Psoas muscle (tissue), 8 donors: ENCODE measurements around the gene FOXN4. TPM values are rescaled to one million over a fixed set of nuclear protein-coding genes. Genes with fewer than 3 reads are reported as not detected.

Experiments
- ATAC-seq, 4 donors: fragments of 200-7000 bp; cut with Tn5 transposase; one replicate each; pipeline ENCODE4 v1.9.1; 2020; ENCODE audit warnings: moderate library complexity in 3 of 4, mild to moderate bottlenecking in 2 of 4
- DNase-seq, 2 donors: peaks; one replicate each; pipeline ENCODE4 v3.0.0-alpha.2; 2020
- H3K27ac ChIP-seq: fragments of 200-600 bp; one replicate; pipeline ENCODE4 v1.8.0; 2022
- H3K27me3 ChIP-seq, 3 donors: fragments of 200-600 bp in 1 of 3; one replicate each; pipeline versions ENCODE4 v1.6.1 to v1.8.0; 2013 to 2022; ENCODE audit warnings: low read length in 2 of 3, mild to moderate bottlenecking in 2 of 3, moderate library complexity in 1 of 3; ENCODE audit not compliant: insufficient read depth in 3 of 3
- H3K36me3 ChIP-seq, 2 donors: fragments of 200-600 bp in 1 of 2; one replicate each; pipeline versions ENCODE4 v1.6.1 to v1.8.0; 2013 to 2022; ENCODE audit warnings: low read depth in 1 of 2, mild to moderate bottlenecking in 1 of 2, moderate library complexity in 1 of 2; ENCODE audit not compliant: insufficient read depth in 1 of 2
- H3K4me1 ChIP-seq: fragments of 200-600 bp; one replicate; pipeline ENCODE4 v1.8.0; 2022
- H3K4me3 ChIP-seq: fragments of 200-600 bp; one replicate; pipeline ENCODE4 v1.8.0; 2022; ENCODE audit warnings: mild to moderate bottlenecking
- H3K9me3 ChIP-seq: fragments of 200-600 bp; one replicate; pipeline ENCODE4 v1.8.0; 2022
- WGBS, 3 donors: extraction: QIAGEN DNeasy Blood & Tissue Kit; methylation state at CpG; one replicate each; pipeline versions ENCODE4 v1.1.6 to v1.1.7; 2013; 5-methylcytosine and 5-hydroxymethylcytosine counted together
- intact Hi-C, 2 donors: fragments of 100-400 bp; cut with DNase I; formaldehyde crosslinking; loops; one replicate each; pipeline versions ENCODE4 v1.11.0 to v1.14.2; 2022
- polyA plus RNA-seq, 3 donors: library from polyadenylated mRNA; stranded (reverse); fragments of 200-250 nt; gene quantifications; one replicate each; pipeline ENCODE4 v1.2.3, GENCODE V29; 2013
- total RNA-seq, 4 donors: library from RNA; stranded (reverse); fragmentation: NEBNext Ultra II Directional in 2 of 4; extraction: Animal tissue kit (Norgen Biotek cat#: 25700) in 2 of 4; gene quantifications; one replicate each; pipeline versions ENCODE4 v1.2.1 to v1.2.4, GENCODE V29; 2021 to 2023
- TF ChIP-seq, protein P1 (sequence below): fragments of 200-600 bp; IDR thresholded peaks from one replicate; pipeline ENCODE4 v1.8.0; 2022; ENCODE audit warnings: antibody characterized with exemption
- donor health status: healthy with polysubstance abuse.
- donor health status: DM: no; HTN: no; CAD: no; lungs with moderate emphysema.
- donor health status: Bipolar disorder and iron deficiency.
- donor health status: healthy.
- donor health status: DM: yes; HTN: yes; CAD: no.
- donor health status: DM: no; HTN: no; CAD: no.
- donor health status: DM: no; HTN: no; CAD: no.
- donor health status: DM: yes; HTN: yes; CAD: no.

FOXN4 gene
- total and polyA plus RNA-seq, 7 donors: 0.01 to 0.03 TPM; not detected in 5

DNA sequence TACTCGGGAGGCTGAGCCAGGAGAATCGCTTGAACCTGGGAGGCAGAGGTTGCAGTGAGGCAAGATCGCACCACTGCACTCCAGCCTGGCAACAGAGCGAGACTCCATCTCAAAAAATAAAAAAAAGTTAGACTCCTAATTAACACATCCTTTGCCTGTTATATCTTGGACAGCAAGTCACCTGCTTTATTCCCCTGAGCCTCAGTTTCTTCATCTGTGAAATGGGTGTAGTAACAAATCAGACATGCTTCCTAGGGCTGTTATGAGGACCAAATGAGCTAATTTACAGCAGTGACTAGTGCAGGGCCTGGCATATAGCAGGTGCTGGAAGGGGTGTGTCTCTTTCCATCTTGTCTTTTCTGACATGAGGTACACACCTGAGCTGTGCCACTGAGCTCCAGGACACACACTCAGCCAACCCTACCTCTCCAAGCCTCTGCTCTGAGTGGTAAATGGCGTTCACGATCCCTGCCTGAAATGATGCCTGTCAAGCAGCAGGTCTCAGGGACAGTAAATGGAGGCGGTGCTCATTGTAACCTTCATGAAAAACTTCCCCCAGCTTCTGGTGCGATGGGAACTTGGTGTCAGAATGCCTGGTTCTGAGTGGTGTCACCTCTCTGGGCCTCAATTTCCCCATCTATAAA lies 31.7 kb downstream of the FOXN4 start:
- ATAC-seq: peak in 1 of 4 donors; percentile 9
- 91 to 92% (median 91%) methylated on average over 8 of the region's 8 CpGs for WGBS, 3 donors
- no peaks in the 10 kb centered on the region for H3K36me3 ChIP-seq

DNA sequence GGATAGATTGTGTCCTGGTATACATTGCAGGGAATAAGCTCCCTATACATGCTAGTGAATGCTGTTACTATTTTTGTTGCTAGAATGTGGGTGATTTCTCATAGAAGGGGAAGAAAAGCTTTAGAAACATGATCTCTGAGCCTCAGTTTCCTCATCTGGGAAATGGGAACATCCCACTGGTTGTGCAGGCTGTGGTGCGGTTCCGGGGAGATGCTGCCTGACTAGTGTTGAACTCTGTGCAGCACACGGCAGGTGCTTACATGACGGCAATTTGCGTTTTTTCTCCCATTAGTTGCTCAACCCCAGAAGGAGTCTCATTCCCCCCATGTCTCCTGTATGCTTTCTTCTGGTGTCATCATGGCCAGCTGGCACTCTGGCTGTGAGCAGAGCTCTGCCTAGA lies 32.9 kb downstream of the FOXN4 start:
- Histone ChIP-seq H3K27ac (no peak overlapping the region), H3K9me3 (no peaks in the 10 kb centered on the region), H3K36me3 (no peaks in the 10 kb centered on the region), H3K4me1 (no peaks in the 10 kb centered on the region), H3K27me3 (no peaks in the 10 kb centered on the region), H3K4me3 (no peak overlapping the region)
- ATAC-seq (peak in 1 of 4 donors; percentile 2), DNase-seq (no peak)
- intact Hi-C loops: no loop called here
- TF ChIP-seq, protein P1, sequence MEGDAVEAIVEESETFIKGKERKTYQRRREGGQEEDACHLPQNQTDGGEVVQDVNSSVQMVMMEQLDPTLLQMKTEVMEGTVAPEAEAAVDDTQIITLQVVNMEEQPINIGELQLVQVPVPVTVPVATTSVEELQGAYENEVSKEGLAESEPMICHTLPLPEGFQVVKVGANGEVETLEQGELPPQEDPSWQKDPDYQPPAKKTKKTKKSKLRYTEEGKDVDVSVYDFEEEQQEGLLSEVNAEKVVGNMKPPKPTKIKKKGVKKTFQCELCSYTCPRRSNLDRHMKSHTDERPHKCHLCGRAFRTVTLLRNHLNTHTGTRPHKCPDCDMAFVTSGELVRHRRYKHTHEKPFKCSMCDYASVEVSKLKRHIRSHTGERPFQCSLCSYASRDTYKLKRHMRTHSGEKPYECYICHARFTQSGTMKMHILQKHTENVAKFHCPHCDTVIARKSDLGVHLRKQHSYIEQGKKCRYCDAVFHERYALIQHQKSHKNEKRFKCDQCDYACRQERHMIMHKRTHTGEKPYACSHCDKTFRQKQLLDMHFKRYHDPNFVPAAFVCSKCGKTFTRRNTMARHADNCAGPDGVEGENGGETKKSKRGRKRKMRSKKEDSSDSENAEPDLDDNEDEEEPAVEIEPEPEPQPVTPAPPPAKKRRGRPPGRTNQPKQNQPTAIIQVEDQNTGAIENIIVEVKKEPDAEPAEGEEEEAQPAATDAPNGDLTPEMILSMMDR: no peak
- WGBS, 3 donors: 95 to 97% (median 97%) methylated on average over 5 of the region's 5 CpGs

More for the DNA sequence above, 31.7 kb downstream of the FOXN4 start:
- Histone ChIP-seq H3K9me3 (no peaks in the 10 kb centered on the region), H3K27ac (no peak overlapping the region), H3K4me3 (no peak overlapping the region), H3K4me1 (no peaks in the 10 kb centered on the region), H3K27me3 (peaks cover 0 to 1% (median 0%) of the 10 kb centered on the region in 3 donors)
- TF ChIP-seq, protein P1: no peak
- peak in 1 of 2 donors; percentile 2 for DNase-seq
- intact Hi-C loops: no loop called here

DNA sequence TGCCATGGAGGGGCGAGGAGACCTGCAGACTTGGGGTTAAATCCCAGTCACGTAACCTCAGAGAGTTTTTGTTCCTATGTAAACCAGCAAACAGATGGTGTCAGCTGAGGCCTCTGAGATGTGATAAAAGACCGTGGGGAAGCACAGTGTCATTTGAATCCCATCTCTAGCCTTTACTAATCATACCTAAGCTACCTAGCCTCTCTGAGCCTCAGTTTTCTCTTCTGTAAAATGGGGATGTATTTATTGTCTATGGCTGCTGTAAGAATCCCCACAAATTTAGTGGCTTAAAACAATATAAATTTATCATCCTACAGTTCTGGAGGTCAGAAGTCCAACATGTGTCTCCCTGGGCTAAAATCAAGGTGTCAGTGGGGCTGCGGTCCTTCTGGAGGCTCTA lies 33.9 kb downstream of the FOXN4 start:
- Histone ChIP-seq H3K4me3 (no peak overlapping the region), H3K4me1 (no peaks in the 10 kb centered on the region), H3K27me3 (no peaks in the 10 kb centered on the region), H3K36me3 (no peaks in the 10 kb centered on the region), H3K9me3 (no peaks in the 10 kb centered on the region), H3K27ac (no peak overlapping the region)
- DNase-seq: no peak
- TF ChIP-seq, protein P1: no peak
- 72 to 82% (median 79%) methylated on average over 4 of the region's 4 CpGs for WGBS, 3 donors
- ATAC-seq: no peak
- intact Hi-C loops: no loop called here

DNA sequence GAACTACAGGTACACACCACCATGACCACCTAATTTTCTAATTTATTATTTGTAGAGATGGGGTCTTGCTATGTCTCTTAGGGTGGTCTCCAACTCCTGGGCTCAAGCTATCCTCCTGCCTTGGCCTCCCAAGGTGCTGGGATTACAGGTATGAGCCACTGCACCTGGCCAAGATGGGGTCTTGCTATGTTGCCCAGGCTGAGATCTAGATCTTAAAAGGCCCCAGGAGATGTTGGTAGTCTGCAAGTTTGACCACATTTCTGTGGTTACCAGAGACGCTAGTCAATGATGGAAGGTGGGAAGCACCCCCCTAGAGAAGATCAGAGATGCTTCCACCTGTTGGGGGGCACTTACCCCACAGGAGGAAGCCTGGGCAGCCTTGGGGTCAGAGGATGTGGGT lies 34.7 kb downstream of the FOXN4 start:
- no peak overlapping the region for H3K4me3 ChIP-seq
- DNase-seq: no peak
- no peak overlapping the region for H3K27ac ChIP-seq
- TF ChIP-seq, protein P1: no peak
- no peaks in the 10 kb centered on the region for H3K9me3 ChIP-seq
- intact Hi-C loops: loop anchor here in 1 of 2 donors (5.0 kb wide), 1 partner anchor 113 kb away; no protein-coding TSS in a partner anchor
- peaks cover 0 to 2% of the 10 kb centered on the region in 2 donors for H3K36me3 ChIP-seq
- ATAC-seq: no peak
- H3K27me3 ChIP-seq: no peaks in the 10 kb centered on the region
- H3K4me1 ChIP-seq: no peaks in the 10 kb centered on the region
- 53 to 87% (median 86%) methylated on average over 1 of the region's 1 CpG for WGBS, 3 donors
